HG02610 (cell line): ENCODE measurements around the gene DYNC2LI1.

Experiments used
- ATAC-seq: cut with Tn5 transposase; IDR thresholded peaks from one replicate; pipeline ENCODE4 v1.9.1; 2021; ENCODE audit warnings: mild to moderate bottlenecking, moderate library complexity; ENCODE audit not compliant: unreplicated experiment

Gene DYNC2LI1

DNA sequence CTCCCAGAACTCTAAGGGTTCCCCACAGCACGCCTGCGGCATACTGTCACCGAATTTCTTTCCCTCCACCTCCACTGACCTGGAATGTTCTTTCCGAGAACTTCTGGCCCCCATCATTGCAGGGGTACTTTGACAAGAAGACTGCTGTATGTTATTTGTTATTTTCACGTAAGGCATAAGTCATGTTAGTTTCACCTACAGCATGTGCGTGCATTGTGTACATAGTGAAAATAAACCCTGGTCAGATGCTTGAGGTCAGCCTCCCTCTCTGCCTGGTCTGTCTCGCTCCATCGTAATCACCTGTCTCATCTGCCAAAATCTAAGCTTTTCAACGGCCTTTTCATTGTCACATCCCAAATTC, 69.0 kb downstream of the DYNC2LI1 start:
- no peak for ATAC-seq

DNA sequence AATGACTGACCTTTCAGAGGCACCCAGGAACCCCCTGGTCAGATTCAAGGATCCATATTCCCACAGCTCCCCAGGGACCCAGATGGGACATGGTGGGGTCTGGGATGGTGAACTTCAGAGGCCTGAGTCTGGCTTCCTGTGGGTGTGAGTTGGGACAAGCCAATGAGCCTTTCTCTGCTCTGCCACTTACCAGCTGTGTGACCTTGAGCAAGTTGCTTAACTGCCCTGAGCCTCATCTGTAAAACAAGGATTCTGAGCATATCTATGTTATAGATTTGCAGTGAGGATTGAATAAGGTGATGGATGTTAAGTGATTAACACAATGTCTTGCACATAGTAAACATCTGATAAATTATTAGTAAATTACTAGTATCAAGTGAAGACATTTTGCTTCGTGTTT, 71.3 kb downstream of the DYNC2LI1 start:
- no peak for ATAC-seq

DNA sequence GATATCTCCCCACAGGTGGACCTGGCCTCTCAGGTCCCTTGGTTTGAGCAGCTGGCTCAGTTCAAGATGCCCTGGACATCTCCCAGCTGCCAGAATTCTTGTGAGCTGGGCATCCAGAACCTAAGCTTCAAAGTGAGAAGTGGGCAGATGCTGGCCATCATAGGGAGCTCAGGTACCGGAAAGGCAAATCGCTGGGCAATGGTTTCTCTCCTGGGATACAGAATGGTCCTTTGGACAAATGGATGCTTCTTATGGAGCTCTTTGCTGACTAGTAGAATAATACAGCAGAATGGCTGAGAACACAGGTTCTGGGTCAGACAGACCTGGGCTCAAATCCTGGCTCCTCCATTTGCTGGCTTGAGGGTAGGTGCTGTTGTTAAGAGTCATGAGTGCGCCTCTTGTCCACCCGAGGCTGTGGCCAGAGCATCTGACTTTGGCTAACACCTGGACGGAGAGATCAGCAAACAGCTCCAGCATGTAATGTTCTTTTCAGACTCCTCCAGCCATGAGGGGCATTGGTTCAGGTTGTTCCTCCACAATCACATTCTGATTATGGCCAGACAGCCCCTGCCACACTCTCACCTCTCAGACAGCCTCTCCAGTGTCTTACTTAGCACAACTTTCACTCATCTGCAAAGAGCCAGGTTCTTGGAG, 72.4 kb downstream of the DYNC2LI1 start:
- ATAC-seq, result no peak

DNA sequence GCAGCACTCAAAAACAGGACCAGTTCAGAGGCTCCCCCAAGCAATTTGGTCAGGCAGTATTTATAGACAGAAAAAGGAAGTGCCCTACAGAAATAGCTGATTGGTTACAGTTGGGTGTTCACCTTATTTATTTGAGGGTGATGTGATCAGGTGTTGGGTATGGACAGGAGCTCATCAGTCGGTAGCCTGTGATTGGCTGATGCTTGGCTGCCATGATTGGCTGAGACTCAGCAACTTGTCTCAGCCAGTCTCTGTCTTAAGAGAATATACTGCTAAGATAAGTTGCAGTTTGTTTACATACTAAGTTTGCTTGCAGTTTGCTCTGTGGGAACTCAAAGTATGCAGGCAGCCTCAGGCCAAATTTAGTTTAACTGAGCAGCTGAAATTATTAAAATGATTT, 74.4 kb downstream of the DYNC2LI1 start:
- ATAC-seq, result no peak

DNA sequence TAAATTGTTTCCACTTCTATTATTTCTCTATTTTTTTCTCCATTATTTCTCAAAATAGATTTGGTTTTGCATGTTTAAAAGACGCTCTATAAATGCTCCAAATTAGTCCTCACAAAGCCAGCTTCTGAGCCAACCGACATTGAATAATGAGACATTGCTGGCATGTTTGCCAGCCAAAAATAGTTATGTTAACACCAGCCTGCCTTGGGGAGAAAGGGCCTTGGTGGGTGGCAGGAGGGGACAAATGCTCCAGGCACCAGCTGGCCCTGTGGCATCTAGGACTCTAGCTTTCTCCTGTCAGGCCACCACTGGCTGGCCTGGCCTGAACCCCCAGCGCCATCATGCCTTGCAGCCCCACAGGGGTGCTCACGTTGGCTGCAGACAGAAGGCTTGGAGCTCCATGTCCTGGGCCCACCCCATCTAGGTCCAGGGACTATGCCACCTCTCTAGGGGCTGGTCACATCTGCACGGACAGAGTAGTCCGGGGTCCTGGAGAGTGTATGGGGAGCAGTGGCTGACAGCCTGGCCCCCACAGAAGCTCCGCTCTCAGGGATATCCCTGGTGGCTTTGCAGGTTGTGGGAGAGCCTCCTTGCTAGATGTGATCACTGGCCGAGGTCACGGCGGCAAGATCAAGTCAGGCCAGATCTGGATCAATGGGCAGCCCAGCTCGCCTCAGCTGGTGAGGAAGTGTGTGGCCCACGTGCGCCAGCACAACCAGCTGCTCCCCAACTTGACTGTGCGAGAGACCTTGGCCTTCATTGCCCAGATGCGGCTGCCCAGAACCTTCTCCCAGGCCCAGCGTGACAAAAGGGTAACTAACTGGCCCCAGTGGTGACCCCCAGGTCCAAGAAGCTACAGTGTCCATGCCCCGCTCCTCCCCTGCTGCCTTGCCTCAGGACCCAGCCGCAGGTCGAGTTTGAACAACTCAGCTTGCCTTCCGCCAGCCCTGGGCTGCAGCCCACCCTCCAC, 77.5 kb downstream of the DYNC2LI1 start:
- ATAC-seq, result no peak

DNA sequence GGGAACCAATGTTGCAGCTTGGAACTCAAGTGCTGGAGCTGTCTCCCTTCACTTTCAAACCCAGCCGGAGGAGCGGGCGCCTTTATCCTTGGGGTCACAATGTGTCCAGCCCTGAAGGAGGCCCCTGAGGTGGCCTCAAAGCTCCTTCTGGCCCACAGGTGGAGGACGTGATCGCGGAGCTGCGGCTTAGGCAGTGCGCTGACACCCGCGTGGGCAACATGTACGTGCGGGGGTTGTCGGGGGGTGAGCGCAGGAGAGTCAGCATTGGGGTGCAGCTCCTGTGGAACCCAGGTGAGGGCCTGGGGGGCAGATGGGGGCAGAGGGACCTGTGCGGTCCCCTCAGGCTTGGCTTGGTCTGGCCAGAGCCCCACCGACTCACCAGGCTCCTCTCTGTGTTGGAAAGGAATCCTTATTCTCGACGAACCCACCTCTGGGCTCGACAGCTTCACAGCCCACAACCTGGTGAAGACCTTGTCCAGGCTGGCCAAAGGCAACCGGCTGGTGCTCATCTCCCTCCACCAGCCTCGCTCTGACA, 78.4 kb downstream of the DYNC2LI1 start:
- no peak for ATAC-seq

DNA sequence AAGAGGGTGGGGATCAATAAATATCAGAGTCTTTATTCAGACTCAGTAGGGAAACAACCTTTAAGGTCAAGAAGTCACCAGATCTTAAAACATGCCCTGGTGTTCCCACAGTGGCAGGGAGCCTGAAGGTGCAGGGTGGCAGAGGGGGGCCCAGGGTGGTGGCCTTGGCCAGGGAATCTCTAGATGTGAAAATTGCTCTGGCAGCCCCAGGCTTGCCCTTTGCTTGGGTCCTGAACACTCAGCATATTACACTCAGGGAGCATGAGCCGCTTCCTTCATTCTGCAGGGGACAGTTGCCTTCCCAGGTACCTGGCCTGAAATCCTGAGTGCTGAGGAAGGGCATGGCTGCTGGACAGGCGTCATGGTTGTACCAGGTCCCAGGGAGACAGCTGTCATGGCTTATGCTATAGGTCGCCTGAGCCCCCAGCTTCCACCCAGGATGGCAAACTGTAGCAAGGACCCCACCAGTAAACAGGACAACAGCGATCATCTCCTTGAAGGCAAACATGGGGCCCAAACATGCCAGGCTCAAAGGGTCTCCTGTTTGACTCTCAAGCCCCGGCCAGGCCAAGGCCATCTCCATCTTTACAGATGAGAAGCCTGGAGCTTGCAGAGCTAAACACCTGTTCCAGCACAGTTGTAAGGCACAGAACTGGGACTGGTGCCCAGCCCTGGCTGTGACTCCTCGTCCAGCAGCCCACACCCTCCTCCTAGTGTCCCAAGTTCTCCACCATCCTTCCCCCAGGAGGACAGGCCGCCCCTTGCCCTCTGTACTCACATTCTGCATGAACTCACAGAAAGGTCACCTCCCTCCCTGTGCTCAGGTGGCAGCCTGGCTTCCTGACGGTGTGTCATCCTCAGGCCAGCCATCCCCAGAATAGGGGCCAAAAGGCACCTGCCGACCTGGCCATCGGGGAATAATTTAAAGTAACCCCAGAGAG, 79.6 kb downstream of the DYNC2LI1 start:
- ATAC-seq, result no peak

DNA sequence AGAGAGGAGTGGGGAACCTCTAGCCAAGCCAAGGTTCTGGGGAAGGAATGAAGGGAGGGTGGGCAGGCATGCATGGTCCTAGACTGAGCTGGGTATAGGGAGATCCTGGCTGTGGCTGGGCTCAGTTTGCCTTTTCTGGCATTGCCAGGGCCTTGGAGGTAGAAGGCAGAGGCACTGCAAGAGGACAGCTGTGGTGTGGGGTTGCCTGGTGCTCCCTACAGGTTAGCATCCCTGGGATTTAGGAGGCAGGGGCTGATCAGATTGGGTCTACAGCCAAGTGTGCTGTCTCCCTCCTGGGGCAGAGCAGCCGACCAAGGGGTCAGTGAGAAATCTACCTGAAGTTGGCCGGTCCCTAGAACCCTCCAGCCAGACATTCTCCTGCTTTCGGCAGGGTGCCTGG, 80.8 kb downstream of the DYNC2LI1 start:
- ATAC-seq, result no peak

DNA sequence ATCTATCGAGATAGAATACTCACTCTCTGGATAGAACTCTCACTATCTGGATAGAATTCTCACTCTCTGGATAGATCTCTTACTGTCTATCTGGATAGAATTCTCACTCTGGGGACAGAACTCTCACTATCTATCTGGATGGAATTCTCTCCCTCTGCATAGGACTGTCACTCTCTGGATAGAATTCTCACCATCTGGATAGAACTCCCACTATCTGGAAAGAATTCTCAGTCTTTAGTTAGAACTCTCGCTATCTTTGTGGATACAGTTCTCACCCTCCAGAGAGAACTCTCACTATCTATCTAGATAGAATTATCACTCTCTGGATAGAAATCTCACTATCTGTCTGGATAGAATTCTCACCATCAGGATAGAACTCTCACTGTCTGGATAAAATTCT, 81.5 kb downstream of the DYNC2LI1 start:
- no peak for ATAC-seq
